UCSD-AML1 (cell line): ENCODE results near the gene CLBA1.
"Not testable (repeated sequence)": the region's sequence is repeated elsewhere in the genome, so short reads cannot be mapped to it uniquely, and the experiment has no call there.

Source experiments
- DNase-seq: peaks from one replicate; lab custom pipeline; 2025; ENCODE audit not compliant: unreplicated experiment; lab: John Stamatoyannopoulos, UW

The CLBA1 gene

GRCh38 chr14:104985675-104986486 lies at the start of gene CLBA1:
Gene CLBA1, plus strand, starts transcription at chr14:104985788. Its CDS starts 644 bp downstream, at chr14:104986432.
- peak; percentile 91 for DNase-seq

- DNase-seq = no peak
Measured at GRCh38 chr14:104935955-104936354, 49.6 kb upstream of the CLBA1 start.

GRCh38 chr14:104936361-104937155 lies 49.0 kb upstream of the CLBA1 start:
- no peak for DNase-seq

GRCh38 chr14:104937161-104937560 lies 48.4 kb upstream of the CLBA1 start:
- no peak for DNase-seq

GRCh38 chr14:104937694-104938365 lies 47.8 kb upstream of the CLBA1 start:
- DNase-seq = no peak

GRCh38 chr14:104938436-104938835 lies 47.2 kb upstream of the CLBA1 start:
- DNase-seq = no peak

- DNase-seq = no peak
Measured at GRCh38 chr14:104938960-104939359, 46.6 kb upstream of the CLBA1 start.

- peak; percentile 52 for DNase-seq
Measured at GRCh38 chr14:104939666-104940410, 45.8 kb upstream of the CLBA1 start.

- no peak for DNase-seq
Measured at GRCh38 chr14:104940526-104941150, 45.0 kb upstream of the CLBA1 start.

- no peak for DNase-seq
Measured at GRCh38 chr14:104941508-104942365, 43.9 kb upstream of the CLBA1 start.

GRCh38 chr14:104942586-104942985 lies 43.0 kb upstream of the CLBA1 start:
- no peak for DNase-seq

GRCh38 chr14:104943216-104944015 lies 42.2 kb upstream of the CLBA1 start:
- DNase-seq = not testable (repeated sequence)

- DNase-seq = not testable (repeated sequence)
Measured at GRCh38 chr14:104944016-104944308, 41.6 kb upstream of the CLBA1 start.

- not testable (repeated sequence) for DNase-seq
Measured at GRCh38 chr14:104944436-104945205, 41.0 kb upstream of the CLBA1 start.

GRCh38 chr14:104945266-104945665 lies 40.3 kb upstream of the CLBA1 start:
- not testable (repeated sequence) for DNase-seq

- DNase-seq = not testable (repeated sequence)
Measured at GRCh38 chr14:104945986-104946965, 39.3 kb upstream of the CLBA1 start.

- DNase-seq = not testable (repeated sequence)
Measured at GRCh38 chr14:104947201-104947600, 38.4 kb upstream of the CLBA1 start.
